Lower leg skin (tissue), 4 donors: ENCODE data around the gene AEBP1. TPM values are rescaled to one million over a fixed set of nuclear protein-coding genes. Genes with fewer than 3 reads are reported as not detected.

Experiments used
- DNase-seq, 2 donors: peaks; one replicate each; pipeline ENCODE4 v3.0.0-alpha.2; 2019; ENCODE audit warnings: low spot score in 2 of 2
- H3K4me3 ChIP-seq: fragments of 200-600 bp; sonication (generic); 2 replicates; pipeline ENCODE4 v1.5.1; 2017; ENCODE audit warnings: mild to moderate bottlenecking, low read depth; ENCODE audit not compliant: poor library complexity, severe bottlenecking
- CTCF ChIP-seq, 3 donors: fragments of 450-650 bp; IDR thresholded peaks; one replicate each; pipeline ENCODE4 v1.5.1; 2016; ENCODE audit warnings: antibody characterized with exemption in 3 of 3, mild to moderate bottlenecking in 3 of 3, moderate library complexity in 2 of 3
- POLR2A ChIP-seq, 2 donors: fragments of 450-650 bp; IDR thresholded peaks; one replicate each; pipeline ENCODE4 v1.6.1; 2016 to 2017; ENCODE audit warnings: antibody characterized with exemption in 2 of 2, mild to moderate bottlenecking in 1 of 2, moderate library complexity in 1 of 2
- WGBS, 2 donors: methylation state at CpG; one replicate each; pipeline ENCODE4 v1.1.5; 2018; 5-methylcytosine and 5-hydroxymethylcytosine counted together
- intact Hi-C: fragments of 100-400 bp; cut with DNase I; formaldehyde crosslinking; loops from one replicate; pipeline ENCODE4 v1.15.0; 2023; ENCODE audit warnings: low total_unique reads
- total RNA-seq, 4 donors: library from RNA; depleted of rRNA; stranded (reverse); fragments of >200 nt; gene quantifications; one replicate each; pipeline ENCODE4 v1.1.0, GENCODE V29; 2016

The AEBP1 gene
- total RNA-seq, 4 donors from 2014 or later = 52.6 to 134 (median 54.6) TPM

- DNase-seq = no peak
- no peak overlapping the region for H3K4me3 ChIP-seq
- intact Hi-C loops = no loop called here
- TF ChIP-seq CTCF (IDR thresholded peaks at IDR 0.05) (no peak), POLR2A (IDR thresholded peaks at IDR 0.05) (no peak)
- 71 to 85% methylated on average over 24 to 33 of the region's 41 CpGs for WGBS, 2 donors
Measured at GRCh38 chr7:44112231-44112996, 8.3 kb downstream of the AEBP1 start.

- no peak for DNase-seq
- no peak overlapping the region for H3K4me3 ChIP-seq
- intact Hi-C loops = no loop called here
- TF ChIP-seq POLR2A (IDR thresholded peaks at IDR 0.05) (no peak), CTCF (IDR thresholded peaks at IDR 0.05) (no peak)
- 77 to 84% methylated on average over 33 to 34 of the region's 34 CpGs for WGBS, 2 donors
Measured at GRCh38 chr7:44112997-44113763, 9.0 kb downstream of the AEBP1 start.

GRCh38 chr7:44113764-44114354 lies 9.7 kb downstream of the AEBP1 start:
- DNase-seq = no peak
- H3K4me3 ChIP-seq = no peak overlapping the region
- TF ChIP-seq POLR2A (IDR thresholded peaks at IDR 0.05) = no peak
- TF ChIP-seq CTCF (IDR thresholded peaks at IDR 0.05) = no peak
- intact Hi-C loops = no loop called here
- WGBS, 2 donors = 89 to 92% methylated on average over 18 to 24 of the region's 24 CpGs

- WGBS, 2 donors = 80 to 88% methylated on average over 12 of the region's 12 CpGs
- H3K4me3 ChIP-seq = no peak overlapping the region
- no peak for DNase-seq
- intact Hi-C loops = no loop called here
- no peak for TF ChIP-seq CTCF (IDR thresholded peaks at IDR 0.05)
- TF ChIP-seq POLR2A (IDR thresholded peaks at IDR 0.05) = no peak
Measured at GRCh38 chr7:44114586-44115310, 10.6 kb downstream of the AEBP1 start.

GRCh38 chr7:44116087-44116788 lies 12.1 kb downstream of the AEBP1 start:
- 79 to 87% methylated on average over 15 to 16 of the region's 17 CpGs for WGBS, 2 donors
- no peak overlapping the region for H3K4me3 ChIP-seq
- DNase-seq = no peak
- intact Hi-C loops = no loop called here
- TF ChIP-seq CTCF (IDR thresholded peaks at IDR 0.05) (no peak), POLR2A (IDR thresholded peaks at IDR 0.05) (no peak)
